ENCODE measurements around the gene KDM8. TPM values are rescaled to one million over a fixed set of nuclear protein-coding genes. Genes with fewer than 3 reads are reported as not detected.

The KDM8 gene
- total RNA-seq, 1 experiment from 2014 or later: 15.5 TPM

DNA sequence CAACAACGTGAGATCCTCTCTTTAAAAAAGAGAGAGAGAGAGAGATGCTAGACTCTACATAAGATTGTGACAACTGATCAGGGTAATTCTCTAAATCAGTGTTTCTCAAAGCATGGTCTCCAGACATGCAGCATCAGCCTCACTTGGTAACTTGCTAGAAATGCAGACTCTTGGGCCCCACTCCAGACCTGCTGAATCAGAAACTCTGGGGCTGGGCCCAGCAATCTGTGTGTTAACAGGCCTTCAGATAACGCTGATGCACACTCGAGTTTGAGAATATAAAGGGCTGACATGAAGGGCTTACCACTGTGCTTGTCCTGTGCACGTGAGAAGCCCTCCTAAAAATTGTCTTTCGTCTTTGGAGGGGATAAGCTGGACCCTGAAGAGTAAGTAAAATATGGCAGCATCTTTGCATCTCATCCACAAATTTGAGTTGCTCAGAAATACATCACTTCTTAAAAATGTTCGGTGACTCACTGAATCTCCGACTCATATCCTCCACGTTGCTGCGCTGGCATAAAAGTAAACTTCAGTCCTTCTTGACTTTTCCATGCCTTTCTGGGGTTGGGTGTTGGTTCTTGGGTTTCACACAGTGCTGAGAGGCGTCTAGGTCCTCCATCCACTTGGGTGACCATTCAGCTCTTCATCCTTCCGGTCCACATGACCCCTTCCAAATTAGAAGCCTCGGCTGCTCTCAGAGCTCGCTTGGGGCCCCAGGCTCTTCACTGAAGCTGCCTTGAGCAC lies 26.1 kb upstream of the KDM8 start:
- no peak overlapping the region for H2BK15ac ChIP-seq (ENCODE audit: low read depth, low read length)
- H2AFZ ChIP-seq (ENCODE audit: low read length): no peak overlapping the region
- H3K27ac Mint-ChIP-seq: no peak overlapping the region
- H4K8ac ChIP-seq (replicated peaks; ENCODE audit: insufficient read length, low read depth, low read length): no peak overlapping the region
- no peak overlapping the region for H3K27ac ChIP-seq (ENCODE audit: insufficient read length, low read depth, low read length)
- H3K4me1 Mint-ChIP-seq: peaks cover 8 to 12% of the 10 kb centered on the region in 2 experiments
- H4K5ac ChIP-seq (ENCODE audit: insufficient read length, low read depth, low read length): no peak overlapping the region
- H2BK20ac ChIP-seq (ENCODE audit: low read depth, low read length, poor library complexity, severe bottlenecking): no peak overlapping the region
- no peak for TF ChIP-seq CTCF (conservative IDR thresholded peaks at IDR 0.05)
- no peak overlapping the region for H3T11ph ChIP-seq (ENCODE audit: low read length)
- H3K79me1 ChIP-seq (ENCODE audit: insufficient read depth, low read depth, low read length, poor library complexity, severe bottlenecking): no peaks in the 10 kb centered on the region
- no peak overlapping the region for H4K91ac ChIP-seq (ENCODE audit: insufficient read length, low read depth, low read length)
- H3K14ac ChIP-seq (ENCODE audit: insufficient read depth, low read length): no peak overlapping the region
- no peaks in the 10 kb centered on the region for H3K36me3 Mint-ChIP-seq (ENCODE audit: insufficient read depth in 1 of 3, low read depth in 3 of 3)
- H2AK5ac ChIP-seq (ENCODE audit: insufficient read length, low read length): no peak overlapping the region
- no peak overlapping the region for H3K4ac ChIP-seq (ENCODE audit: low read depth, low read length)
- no peaks in the 10 kb centered on the region for H3K4me1 ChIP-seq (ENCODE audit: insufficient read depth, low read length)
- H3K9me3 ChIP-seq (ENCODE audit: control insufficient read depth, low read depth, low read length): no peaks in the 10 kb centered on the region
- no peak for DNase-seq
- H3K23me2 ChIP-seq (ENCODE audit: insufficient read length, low read depth, low read length, poor library complexity, severe bottlenecking): no peaks in the 10 kb centered on the region
- no peaks in the 10 kb centered on the region for H3K27me3 Mint-ChIP-seq (ENCODE audit: low read depth)
- no peak overlapping the region for H3K4me2 ChIP-seq (ENCODE audit: insufficient read depth, insufficient read length, low read length)
- H3K9me3 Mint-ChIP-seq: no peaks in the 10 kb centered on the region
- no peak overlapping the region for H3K4me3 Mint-ChIP-seq
- no peak overlapping the region for H2BK12ac ChIP-seq (ENCODE audit: insufficient read length, low read depth, low read length)
- H2BK5ac ChIP-seq (ENCODE audit: insufficient read length, low read length): no peak overlapping the region
- H4K20me1 ChIP-seq (ENCODE audit: control insufficient read depth, insufficient read depth, insufficient read length): no peaks in the 10 kb centered on the region
- H3K9ac ChIP-seq (ENCODE audit: extremely low read depth, insufficient read length, low read length): no peak overlapping the region
- H3K23ac ChIP-seq (ENCODE audit: insufficient read length, low read depth, low read length): no peak overlapping the region
- H3K79me2 ChIP-seq (ENCODE audit: insufficient read depth, low read length): no peaks in the 10 kb centered on the region
- H2BK120ac ChIP-seq (ENCODE audit: low read depth, low read length, poor library complexity, severe bottlenecking): no peak overlapping the region
- H3K56ac ChIP-seq (ENCODE audit: insufficient read length, low read depth, low read length): no peak overlapping the region
- no peaks in the 10 kb centered on the region for H3K27me3 ChIP-seq (ENCODE audit: insufficient read depth, low read length)
- H3K18ac ChIP-seq (ENCODE audit: insufficient read length, low read depth, low read length): no peak overlapping the region
- no CpG with 5 or more reads among the region's 13 CpGs for WGBS (ENCODE audit: extremely low coverage, insufficient read length, low lambda C conversion rate)
